Measurements from ENCODE around the gene ZDHHC11. TPM values are rescaled to one million over a fixed set of nuclear protein-coding genes. Genes with fewer than 3 reads are reported as not detected.

Gene ZDHHC11
- total RNA-seq, 1 donor from 2014 or later, result 27.5 TPM

DNA sequence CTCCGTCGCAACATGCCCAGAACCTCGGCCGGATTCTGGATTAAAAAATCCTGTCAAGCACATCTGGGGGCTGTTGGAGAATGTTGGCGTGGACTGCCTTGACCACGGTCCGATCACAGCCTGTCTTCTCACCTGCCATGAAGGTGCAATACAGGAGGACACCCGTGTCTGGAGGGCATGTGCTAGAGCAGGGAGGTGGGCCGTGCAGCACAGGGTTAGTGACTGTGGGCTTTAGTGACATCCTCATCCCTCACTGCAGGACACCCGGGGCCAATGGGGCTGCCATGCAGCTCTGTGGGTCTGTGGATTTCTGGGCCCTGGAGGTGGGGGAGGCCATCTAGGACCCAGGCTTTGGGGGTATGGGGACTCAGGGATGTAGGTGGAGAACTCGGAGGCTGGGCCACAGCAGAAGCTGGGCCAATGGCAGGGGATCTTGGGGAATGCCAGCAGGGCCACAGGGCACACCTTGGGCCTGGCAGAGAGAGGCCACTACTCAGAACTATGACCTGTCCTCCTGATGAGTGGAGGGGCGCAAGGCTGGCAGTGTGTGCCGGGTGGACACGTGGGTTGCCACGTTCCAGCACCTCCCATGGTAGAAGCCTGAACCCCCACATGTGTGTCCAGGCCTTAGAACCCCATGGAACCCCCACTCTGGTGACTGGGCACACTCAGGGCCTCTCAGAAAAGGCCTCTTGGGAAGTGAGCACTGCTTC lies 89.6 kb downstream of the ZDHHC11 start:
- peaks cover 6% of the 10 kb centered on the region for H3K27me3 Mint-ChIP-seq
- peak; percentile 68 for DNase-seq (ENCODE audit: extremely low spot score, unreplicated experiment)
- no peak overlapping the region for H3K27ac Mint-ChIP-seq
- no peak overlapping the region for H3K4me3 Mint-ChIP-seq
- H3K36me3 Mint-ChIP-seq, result no peaks in the 10 kb centered on the region
- TF ChIP-seq, protein P1, sequence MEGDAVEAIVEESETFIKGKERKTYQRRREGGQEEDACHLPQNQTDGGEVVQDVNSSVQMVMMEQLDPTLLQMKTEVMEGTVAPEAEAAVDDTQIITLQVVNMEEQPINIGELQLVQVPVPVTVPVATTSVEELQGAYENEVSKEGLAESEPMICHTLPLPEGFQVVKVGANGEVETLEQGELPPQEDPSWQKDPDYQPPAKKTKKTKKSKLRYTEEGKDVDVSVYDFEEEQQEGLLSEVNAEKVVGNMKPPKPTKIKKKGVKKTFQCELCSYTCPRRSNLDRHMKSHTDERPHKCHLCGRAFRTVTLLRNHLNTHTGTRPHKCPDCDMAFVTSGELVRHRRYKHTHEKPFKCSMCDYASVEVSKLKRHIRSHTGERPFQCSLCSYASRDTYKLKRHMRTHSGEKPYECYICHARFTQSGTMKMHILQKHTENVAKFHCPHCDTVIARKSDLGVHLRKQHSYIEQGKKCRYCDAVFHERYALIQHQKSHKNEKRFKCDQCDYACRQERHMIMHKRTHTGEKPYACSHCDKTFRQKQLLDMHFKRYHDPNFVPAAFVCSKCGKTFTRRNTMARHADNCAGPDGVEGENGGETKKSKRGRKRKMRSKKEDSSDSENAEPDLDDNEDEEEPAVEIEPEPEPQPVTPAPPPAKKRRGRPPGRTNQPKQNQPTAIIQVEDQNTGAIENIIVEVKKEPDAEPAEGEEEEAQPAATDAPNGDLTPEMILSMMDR (conservative IDR thresholded peaks at IDR 0.05), result no peak
- H3K9me3 Mint-ChIP-seq, result no peaks in the 10 kb centered on the region
- peaks cover 21% of the 10 kb centered on the region for H3K4me1 Mint-ChIP-seq (ENCODE audit: unreplicated experiment)

DNA sequence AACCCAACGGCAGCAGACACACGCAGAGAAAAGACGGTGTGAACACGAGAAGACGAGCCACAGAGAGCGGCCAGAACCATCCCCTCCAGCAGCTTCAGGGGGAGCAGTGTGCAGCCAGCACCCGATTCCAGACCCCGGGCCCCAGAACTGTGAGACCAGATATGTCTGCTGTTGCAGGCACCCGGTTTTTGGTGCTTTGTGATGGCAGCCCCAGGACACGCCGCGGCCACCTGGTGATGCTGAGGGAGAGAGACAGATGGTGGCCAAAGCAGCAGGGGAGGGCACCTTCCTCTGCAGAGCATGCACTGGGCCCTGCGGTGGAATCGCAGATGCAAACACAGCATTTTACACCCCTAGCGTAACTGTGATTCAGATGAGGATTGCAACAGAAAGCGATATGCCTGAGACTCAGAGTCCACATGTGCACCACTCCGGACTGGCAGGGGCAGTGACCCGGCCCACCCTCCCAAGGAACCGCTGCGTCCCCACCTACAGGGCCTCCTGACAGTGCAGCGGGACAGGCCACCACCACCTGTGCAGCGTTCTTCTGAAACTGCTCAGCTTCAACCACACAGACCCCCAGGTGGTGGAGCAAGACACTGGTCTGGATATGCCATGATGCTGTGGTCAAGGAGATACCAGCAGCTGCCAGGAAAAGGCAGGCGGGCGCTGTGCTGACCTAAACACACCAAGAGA lies 90.3 kb downstream of the ZDHHC11 start:
- Mint-ChIP-seq H3K4me3 (no peak overlapping the region), H3K4me1 (ENCODE audit: unreplicated experiment) (peaks cover 23% of the 10 kb centered on the region), H3K9me3 (no peaks in the 10 kb centered on the region), H3K36me3 (no peaks in the 10 kb centered on the region), H3K27me3 (peaks cover 6% of the 10 kb centered on the region), H3K27ac (peak overlapping the region; percentile 31)
- peak; percentile 65 for DNase-seq (ENCODE audit: extremely low spot score, unreplicated experiment)
- TF ChIP-seq, protein P1 (conservative IDR thresholded peaks at IDR 0.05), result no peak

DNA sequence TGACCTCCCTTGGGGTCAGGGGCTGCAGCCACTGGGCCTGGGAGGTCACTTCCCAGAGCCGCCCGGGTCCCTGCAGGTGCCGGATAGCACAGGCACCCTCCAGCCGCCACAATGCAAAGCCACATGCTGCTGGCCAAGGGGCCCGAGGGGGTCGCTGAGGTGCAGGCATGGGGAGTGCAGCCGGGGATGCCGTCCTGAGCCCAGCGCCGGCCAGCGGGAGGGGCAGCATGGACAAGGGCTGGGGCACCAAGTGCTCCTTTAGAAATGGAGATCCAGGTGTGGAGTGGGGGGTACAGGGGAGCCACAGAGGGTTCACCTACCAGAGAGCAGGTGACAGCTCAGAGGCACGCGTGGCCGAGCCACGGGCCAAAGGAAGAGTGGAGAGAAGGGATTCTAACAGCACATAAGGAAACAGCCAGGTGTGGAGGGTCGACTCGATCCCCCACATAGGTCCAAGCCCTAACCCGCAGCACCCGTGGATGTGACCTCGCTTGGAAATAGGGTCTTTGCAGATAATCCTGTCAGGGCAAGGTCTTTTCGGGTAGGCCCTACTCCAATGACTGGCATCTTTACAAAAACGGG lies 90.9 kb downstream of the ZDHHC11 start:
- H3K4me3 Mint-ChIP-seq, result no peak overlapping the region
- peak overlapping the region; percentile 31 for H3K27ac Mint-ChIP-seq
- no peaks in the 10 kb centered on the region for H3K9me3 Mint-ChIP-seq

DNA sequence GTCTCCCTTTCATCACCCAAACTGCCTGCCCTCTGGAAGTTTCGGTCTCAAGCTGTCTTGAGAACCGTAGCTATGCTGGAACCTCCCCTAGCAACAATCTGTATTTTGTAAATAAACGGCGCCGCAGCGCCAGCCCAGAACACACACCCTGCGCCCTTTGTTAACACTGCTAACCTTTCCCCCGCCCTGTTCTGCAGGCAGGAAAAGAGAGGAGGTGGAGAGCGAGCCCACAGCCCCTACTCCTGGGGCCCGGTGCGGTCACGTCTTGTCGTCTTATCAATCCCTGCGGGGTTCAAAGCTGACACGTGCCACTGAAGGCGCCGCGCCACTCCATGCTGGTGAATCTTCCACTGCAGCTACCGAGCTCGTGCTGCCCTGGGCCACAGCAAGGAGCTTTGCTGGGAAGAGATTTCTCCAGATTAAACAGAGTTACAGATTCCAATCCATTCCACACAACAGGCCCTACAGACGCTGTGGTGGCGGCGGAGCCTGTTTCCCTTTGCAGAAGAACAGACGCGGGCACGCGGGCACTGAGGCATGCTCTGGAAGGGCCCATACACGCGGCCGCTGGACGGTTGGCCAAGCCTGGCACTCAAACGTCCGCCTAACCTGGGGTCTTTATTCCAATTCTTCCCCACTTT lies 91.6 kb downstream of the ZDHHC11 start:
- H3K9me3 Mint-ChIP-seq, result no peaks in the 10 kb centered on the region
- H3K4me3 Mint-ChIP-seq, result peak overlapping the region; percentile 72
- H3K27ac Mint-ChIP-seq, result peak overlapping the region; percentile 93
- peaks cover 23% of the 10 kb centered on the region for H3K4me1 Mint-ChIP-seq (ENCODE audit: unreplicated experiment)
- TF ChIP-seq, protein P1 (conservative IDR thresholded peaks at IDR 0.05), result no peak
- H3K27me3 Mint-ChIP-seq, result peaks cover 8% of the 10 kb centered on the region
- DNase-seq (ENCODE audit: extremely low spot score, unreplicated experiment), result peak; percentile 72
- no peaks in the 10 kb centered on the region for H3K36me3 Mint-ChIP-seq

More for the DNA sequence above, 90.9 kb downstream of the ZDHHC11 start:
- H3K4me1 Mint-ChIP-seq (ENCODE audit: unreplicated experiment), result peaks cover 23% of the 10 kb centered on the region
- H3K27me3 Mint-ChIP-seq, result peaks cover 6% of the 10 kb centered on the region
- DNase-seq (ENCODE audit: extremely low spot score, unreplicated experiment), result peak; percentile 75
- no peaks in the 10 kb centered on the region for H3K36me3 Mint-ChIP-seq
- TF ChIP-seq, protein P1 (conservative IDR thresholded peaks at IDR 0.05), result no peak

DNA sequence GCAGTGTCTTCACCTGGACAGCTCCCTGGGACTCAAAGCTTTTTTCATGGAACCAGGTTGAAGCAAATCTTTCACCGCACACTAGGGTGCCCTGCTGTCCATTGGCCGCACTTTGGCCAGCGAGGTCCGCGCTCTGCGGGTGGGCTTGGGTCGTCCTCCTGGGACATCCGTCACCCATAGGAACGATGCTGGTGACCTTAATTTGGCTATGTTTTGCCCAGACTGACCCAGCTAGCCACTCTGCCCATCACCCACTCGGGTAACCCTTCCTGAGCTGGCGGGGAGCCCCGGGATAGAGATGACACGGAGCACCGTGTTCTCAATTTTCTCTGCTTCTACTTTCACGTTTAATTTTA lies 92.1 kb downstream of the ZDHHC11 start:
- no peaks in the 10 kb centered on the region for H3K36me3 Mint-ChIP-seq
- H3K9me3 Mint-ChIP-seq, result no peaks in the 10 kb centered on the region
- H3K27ac Mint-ChIP-seq, result peak overlapping the region; percentile 93
- H3K27me3 Mint-ChIP-seq, result peaks cover 10% of the 10 kb centered on the region
- H3K4me1 Mint-ChIP-seq (ENCODE audit: unreplicated experiment), result peaks cover 23% of the 10 kb centered on the region
- peak; percentile 70 for DNase-seq (ENCODE audit: extremely low spot score, unreplicated experiment)
- H3K4me3 Mint-ChIP-seq, result peak overlapping the region; percentile 72
- TF ChIP-seq, protein P1 (conservative IDR thresholded peaks at IDR 0.05), result no peak

All from type B pancreatic cell (in vitro differentiated cells).